ENCODE data around the gene TCP10L.

TCP10L gene

GRCh38 chr21:32599526-32599925, 14.2 kb upstream of the TCP10L start:
- DNase-seq (ENCODE audit: extremely low read depth, low read depth) = no peak
- TF ChIP-seq CTCF (IDR thresholded peaks at IDR 0.05; ENCODE audit: low read depth, low read length, missing control alignments) = no peak
- H3K4me3 ChIP-seq (replicated peaks; ENCODE audit: low read depth, low read length) = no peak overlapping the region

- no peak for DNase-seq (ENCODE audit: extremely low read depth, low read depth)
- TF ChIP-seq CTCF (IDR thresholded peaks at IDR 0.05; ENCODE audit: low read depth, low read length, missing control alignments) = no peak
- no peak overlapping the region for H3K4me3 ChIP-seq (replicated peaks; ENCODE audit: low read depth, low read length)
Observed at GRCh38 chr21:32599091-32599490, 13.8 kb upstream of the TCP10L start.

GRCh38 chr21:32597205-32597604, 11.9 kb upstream of the TCP10L start:
- peak; percentile 69 for DNase-seq (ENCODE audit: extremely low read depth, low read depth)
- no peak overlapping the region for H3K4me3 ChIP-seq (replicated peaks; ENCODE audit: low read depth, low read length)
- no peak for TF ChIP-seq CTCF (IDR thresholded peaks at IDR 0.05; ENCODE audit: low read depth, low read length, missing control alignments)

DNA sequence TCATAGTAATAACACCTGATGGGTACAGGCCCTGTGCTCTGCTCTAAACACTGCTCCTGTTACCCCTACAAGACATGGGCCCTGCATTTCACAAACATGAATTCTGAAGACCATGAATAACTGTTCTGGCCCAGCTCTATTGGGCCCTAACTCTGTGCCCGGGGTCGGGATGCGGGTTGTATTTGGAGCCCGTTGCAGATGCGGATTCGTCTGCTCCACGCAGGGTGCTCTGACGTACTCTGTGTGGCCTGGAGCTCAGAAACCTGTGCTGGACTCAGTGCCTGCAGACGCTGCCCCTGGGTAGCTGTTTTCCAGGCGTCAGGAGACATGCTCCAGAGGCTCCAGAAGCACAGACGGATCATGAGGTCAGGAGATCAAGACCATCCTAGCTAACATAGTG, 10.1 kb upstream of the TCP10L start:
- no peak overlapping the region for H3K4me3 ChIP-seq (replicated peaks; ENCODE audit: low read depth, low read length)
- no peak for DNase-seq (ENCODE audit: extremely low read depth, low read depth)
- no peak for TF ChIP-seq CTCF (IDR thresholded peaks at IDR 0.05; ENCODE audit: low read depth, low read length, missing control alignments)

- DNase-seq (ENCODE audit: extremely low read depth, low read depth) = no peak
- TF ChIP-seq CTCF (IDR thresholded peaks at IDR 0.05; ENCODE audit: low read depth, low read length, missing control alignments) = no peak
- no peak overlapping the region for H3K4me3 ChIP-seq (replicated peaks; ENCODE audit: low read depth, low read length)
Observed at GRCh38 chr21:32593690-32594089, 8.4 kb upstream of the TCP10L start.

- H3K4me3 ChIP-seq (replicated peaks; ENCODE audit: low read depth, low read length) = no peak overlapping the region
- no peak for TF ChIP-seq CTCF (IDR thresholded peaks at IDR 0.05; ENCODE audit: low read depth, low read length, missing control alignments)
- DNase-seq (ENCODE audit: extremely low read depth, low read depth) = no peak
Observed at GRCh38 chr21:32592929-32593502, 7.7 kb upstream of the TCP10L start.

GRCh38 chr21:32590130-32590529, 4.8 kb upstream of the TCP10L start:
- no peak overlapping the region for H3K4me3 ChIP-seq (replicated peaks; ENCODE audit: low read depth, low read length)
- no peak for TF ChIP-seq CTCF (IDR thresholded peaks at IDR 0.05; ENCODE audit: low read depth, low read length, missing control alignments)
- no peak for DNase-seq (ENCODE audit: extremely low read depth, low read depth)
